Fibroblast of skin of right quadriceps (primary cell): ENCODE results near the gene ALOX15B.
A peak's percentile ranks its signal among the peaks of the same experiment; 100 is the strongest.

Source experiments
- DNase-seq: peaks from one replicate; pipeline ENCODE4 v3.0.0-alpha.2; 2013

The ALOX15B gene

GRCh38 chr17:8038954-8039610 is at the start of gene ALOX15B:
TSS of gene ALOX15B (plus strand) at chr17:8039059. CDS start at chr17:8039156, 97 bp downstream.
- DNase-seq: no peak

GRCh38 chr17:7989781-7990655 is 48.8 kb upstream of the ALOX15B start:
- DNase-seq: peak; percentile 66

- DNase-seq: no peak
Observed at GRCh38 chr17:7992516-7992915, 46.3 kb upstream of the ALOX15B start.

- DNase-seq: no peak
Observed at GRCh38 chr17:7992924-7993323, 45.9 kb upstream of the ALOX15B start.

GRCh38 chr17:7993972-7994589 is 44.8 kb upstream of the ALOX15B start:
- DNase-seq: no peak

GRCh38 chr17:7995724-7996123 is 43.1 kb upstream of the ALOX15B start:
- no peak for DNase-seq

GRCh38 chr17:7997186-7997585 is 41.7 kb upstream of the ALOX15B start:
- DNase-seq: peak; percentile 32

- no peak for DNase-seq
Observed at GRCh38 chr17:8001976-8002720, 36.7 kb upstream of the ALOX15B start, which contains the start of gene GUCY2D. TSS of gene GUCY2D (plus strand) at chr17:8002615. CDS start at chr17:8003048, 433 bp downstream.

- DNase-seq: no peak
Observed at GRCh38 chr17:8002721-8003593, 35.9 kb upstream of the ALOX15B start.

- DNase-seq: no peak
Observed at GRCh38 chr17:8003594-8004181, 35.2 kb upstream of the ALOX15B start.

- peak; percentile 58 for DNase-seq
Observed at GRCh38 chr17:8004899-8005298, 34.0 kb upstream of the ALOX15B start.

- DNase-seq: no peak
Observed at GRCh38 chr17:8005357-8005756, 33.5 kb upstream of the ALOX15B start.

- DNase-seq: no peak
Observed at GRCh38 chr17:8005967-8006730, 32.7 kb upstream of the ALOX15B start.

GRCh38 chr17:8006836-8007680 is 31.8 kb upstream of the ALOX15B start:
- DNase-seq: no peak

GRCh38 chr17:8007836-8008235 is 31.0 kb upstream of the ALOX15B start:
- DNase-seq: no peak

- DNase-seq: no peak
Observed at GRCh38 chr17:8012045-8012580, 26.7 kb upstream of the ALOX15B start.

- no peak for DNase-seq
Observed at GRCh38 chr17:8012996-8013640, 25.7 kb upstream of the ALOX15B start.

- no peak for DNase-seq
Observed at GRCh38 chr17:8013731-8014557, 24.9 kb upstream of the ALOX15B start.
